HuH-7 (cell line): ENCODE data around the gene RALGAPA2.

Experiments used
- DNase-seq: peaks from one replicate; pipeline ENCODE4 v3.0.0; 2011; ENCODE audit warnings: low spot score

The RALGAPA2 gene

DNA sequence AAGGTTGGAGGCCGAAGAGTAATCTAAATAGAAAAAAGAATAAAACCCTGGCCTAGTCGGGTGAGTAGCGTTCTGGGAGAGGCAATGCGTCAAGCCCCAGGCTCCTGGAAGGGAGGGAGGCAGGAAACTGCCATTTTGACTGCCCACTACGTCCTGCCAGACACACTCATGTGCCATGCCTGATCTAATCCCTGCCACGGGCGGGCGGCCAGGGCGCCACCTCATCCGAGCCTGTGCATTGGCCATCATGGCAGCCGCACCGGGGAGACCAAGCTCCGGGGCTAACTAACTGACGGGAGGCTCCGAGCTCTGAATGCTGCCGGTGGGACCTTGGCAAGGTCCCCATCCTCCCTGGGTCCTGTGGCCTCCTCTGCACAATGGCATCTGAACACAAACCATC lies 275.8 kb downstream of the RALGAPA2 start:
- no peak for DNase-seq

- no peak for DNase-seq
Measured at GRCh38 chr20:20435453-20435852, 277.0 kb downstream of the RALGAPA2 start.

DNA sequence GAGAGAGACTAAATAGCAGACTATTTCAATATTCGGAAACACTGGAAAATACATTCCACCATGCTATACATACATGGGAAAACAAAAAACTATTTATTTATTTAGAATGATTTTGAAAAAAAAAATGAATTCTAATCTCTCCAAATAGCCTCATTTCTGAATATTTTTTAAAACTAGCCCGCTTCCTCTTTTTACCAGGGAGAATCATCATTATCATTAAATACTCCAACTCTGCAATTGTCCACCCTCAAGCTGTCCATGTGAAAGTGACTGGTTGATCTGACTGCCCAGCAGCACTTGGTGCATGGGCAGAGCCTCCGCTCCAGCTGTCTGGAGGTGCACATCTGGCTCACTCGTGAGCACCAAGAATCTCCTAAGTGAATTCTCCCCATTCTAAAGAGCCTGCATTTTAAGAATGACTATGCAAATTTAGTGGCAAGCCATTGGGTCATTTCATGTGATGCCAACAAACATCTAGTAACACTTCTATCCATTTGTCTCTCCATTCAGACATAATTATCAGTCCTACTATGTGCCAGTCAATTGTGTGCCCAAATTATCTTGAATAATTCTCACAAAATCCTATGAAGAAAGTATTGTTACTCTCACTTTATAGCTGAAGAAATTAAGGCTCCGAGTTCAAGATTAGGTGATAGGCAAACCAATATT lies 279.7 kb downstream of the RALGAPA2 start:
- no peak for DNase-seq

DNA sequence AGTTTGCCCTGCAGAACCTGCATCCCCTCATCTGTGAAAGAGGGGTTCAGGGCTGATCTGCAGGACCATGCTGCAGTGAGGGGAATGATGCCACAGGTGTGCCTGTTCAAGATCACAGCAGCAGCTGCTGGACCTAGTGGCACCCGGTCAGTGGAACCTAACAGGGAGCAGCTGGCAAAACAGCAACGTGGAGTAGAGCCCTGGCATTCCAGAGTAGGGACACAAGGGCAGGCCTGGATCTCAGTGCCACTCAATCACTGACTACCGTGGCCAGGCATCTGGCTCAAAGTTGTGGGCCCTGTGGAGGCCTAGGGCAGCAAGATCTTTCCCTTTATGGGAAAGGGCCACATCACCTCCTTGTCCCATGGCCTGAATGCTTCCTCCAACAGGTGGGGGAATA lies 282.4 kb downstream of the RALGAPA2 start:
- DNase-seq: no peak

DNA sequence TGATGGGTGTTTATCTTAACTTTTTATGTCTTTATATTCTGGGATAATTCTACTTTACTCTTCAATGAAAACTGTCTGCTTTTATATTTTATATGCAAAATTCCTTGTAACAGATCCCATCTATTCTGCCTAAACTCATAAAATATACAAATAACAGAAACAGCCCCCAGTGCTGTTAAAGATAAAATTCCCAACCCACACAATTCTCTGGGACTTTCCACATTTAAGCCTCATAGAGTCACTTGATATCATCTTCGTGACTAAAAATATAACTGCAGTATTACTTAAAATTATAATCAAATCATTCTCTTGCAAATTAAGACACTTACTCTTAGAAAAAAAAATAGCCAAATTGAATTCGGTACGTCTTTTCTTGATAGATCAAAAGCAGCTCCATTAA lies 284.4 kb downstream of the RALGAPA2 start:
- no peak for DNase-seq

DNA sequence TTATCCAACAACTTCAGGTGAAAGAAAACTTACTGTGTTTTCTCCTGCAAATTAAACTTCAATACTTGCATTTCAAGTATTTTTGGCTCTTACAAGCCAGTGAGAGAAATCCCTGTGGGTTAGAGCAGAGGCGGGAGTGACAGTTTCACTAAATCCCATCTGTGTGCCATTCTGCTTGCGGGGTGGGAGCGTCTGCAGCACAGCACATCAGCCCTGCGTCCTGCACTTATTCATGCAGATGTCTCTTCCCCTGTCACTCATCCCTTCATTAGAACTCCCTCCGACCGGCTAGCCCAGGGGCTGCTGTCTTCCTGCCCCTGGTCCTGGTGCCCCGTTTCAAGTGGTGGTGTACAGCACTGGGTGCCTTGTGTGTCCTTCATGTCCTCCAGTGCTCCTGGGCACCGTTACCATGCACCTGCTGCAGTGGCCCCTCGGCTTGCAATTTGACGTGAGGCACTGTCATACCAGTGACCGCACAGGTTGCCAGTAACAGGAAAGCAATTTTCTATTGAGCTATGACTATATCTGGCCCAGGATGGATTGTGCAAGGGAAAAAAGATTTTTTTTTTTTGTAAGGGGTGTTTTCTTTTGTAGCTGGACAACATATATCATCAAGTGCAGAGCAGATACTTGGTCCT lies 285.1 kb downstream of the RALGAPA2 start:
- DNase-seq: no peak

DNA sequence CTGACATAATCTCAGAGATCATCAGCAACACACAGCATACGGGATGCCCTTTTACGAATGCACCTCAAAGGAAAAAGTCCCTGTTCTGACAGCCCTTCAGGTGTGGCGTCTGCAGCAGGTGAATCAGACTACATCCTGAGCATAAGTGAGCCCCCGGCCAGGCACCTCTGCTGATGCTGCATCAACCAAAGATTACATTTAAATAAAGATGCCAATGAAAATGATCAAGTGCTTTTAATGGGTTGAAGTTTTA lies 285.9 kb downstream of the RALGAPA2 start:
- no peak for DNase-seq

DNA sequence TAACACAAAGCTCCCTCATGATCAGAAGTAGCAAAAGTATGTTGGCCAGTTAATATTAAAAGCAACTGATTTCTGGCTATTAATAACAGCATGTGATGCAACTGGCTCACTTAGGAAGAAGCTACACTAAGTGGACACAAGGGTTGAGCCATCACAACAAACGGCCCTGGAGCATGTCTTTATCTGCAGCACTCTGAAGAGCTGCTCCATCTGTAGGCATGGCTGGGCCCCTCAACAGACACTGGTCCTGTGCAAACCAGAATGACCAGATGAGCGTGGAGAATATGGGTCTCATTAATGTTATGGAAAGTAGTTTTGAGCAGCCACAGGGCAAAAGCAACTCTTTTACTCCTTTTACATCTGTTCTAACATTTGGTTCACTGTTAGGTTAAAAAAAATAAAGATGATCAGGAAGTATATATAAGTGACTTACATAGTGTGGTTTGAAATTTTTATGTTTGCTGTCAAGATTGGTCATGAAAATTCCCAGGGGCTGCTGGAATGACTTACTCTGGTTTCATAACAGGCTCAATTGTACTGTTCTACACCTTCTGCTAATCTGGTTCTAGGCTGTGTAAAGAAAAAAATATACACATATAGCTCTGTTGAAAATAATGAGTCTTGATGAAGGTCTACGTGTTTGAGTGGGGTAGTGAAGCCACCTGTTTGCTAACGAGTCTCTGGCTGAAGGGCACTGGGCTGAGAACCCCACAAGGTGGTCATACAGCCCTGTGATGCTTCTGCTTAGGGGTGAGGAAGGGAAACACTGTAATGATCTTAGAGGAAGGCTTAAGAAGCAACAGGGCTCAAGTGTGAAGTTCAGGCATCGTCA lies 286.4 kb downstream of the RALGAPA2 start:
- DNase-seq: no peak

DNA sequence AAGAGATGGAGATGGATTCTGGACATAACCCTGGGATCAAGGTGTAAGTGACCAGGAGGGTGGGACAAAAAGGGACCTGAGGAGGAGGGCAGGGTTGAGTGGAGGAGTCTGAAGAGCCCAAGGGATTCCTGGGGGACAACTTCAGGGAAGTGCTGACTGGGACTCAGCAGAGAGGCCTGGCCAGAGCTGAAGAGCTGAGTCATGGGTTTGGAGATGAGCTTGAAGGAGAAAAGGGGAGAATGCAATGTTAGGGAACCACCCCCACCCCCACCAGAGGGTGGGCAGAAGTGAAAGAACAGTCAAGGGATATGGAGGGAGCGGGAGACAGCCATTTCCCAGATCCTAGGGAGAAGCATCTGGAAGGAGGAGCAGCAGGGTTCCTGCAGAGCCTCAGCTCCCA lies 289.3 kb downstream of the RALGAPA2 start:
- no peak for DNase-seq

- no peak for DNase-seq
Measured at GRCh38 chr20:20417876-20418676, 294.4 kb downstream of the RALGAPA2 start.

- DNase-seq: no peak
Measured at GRCh38 chr20:20415321-20415720, 297.1 kb downstream of the RALGAPA2 start.

- DNase-seq: no peak
Measured at GRCh38 chr20:20414640-20415220, 297.7 kb downstream of the RALGAPA2 start.

GRCh38 chr20:20413810-20414281 lies 298.6 kb downstream of the RALGAPA2 start:
- no peak for DNase-seq

DNA sequence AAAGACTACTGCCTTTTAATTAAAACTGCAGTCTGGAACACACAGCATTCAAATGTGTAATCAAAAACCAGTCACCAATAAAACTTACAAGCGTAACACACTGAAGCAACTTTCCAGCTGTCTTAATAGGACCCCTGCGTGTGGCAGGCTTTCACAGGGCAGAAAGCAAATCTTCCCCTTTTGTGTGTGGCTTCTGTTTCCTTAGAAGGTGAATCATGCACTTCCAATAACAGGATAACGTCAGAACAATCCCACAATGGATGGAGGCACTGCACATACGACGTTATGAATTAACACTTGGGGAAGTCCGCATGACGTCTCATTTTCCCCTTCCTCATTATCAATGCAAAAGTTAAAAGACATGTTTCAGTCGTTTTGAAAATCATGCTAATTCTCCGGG lies 299.7 kb downstream of the RALGAPA2 start:
- no peak for DNase-seq

DNA sequence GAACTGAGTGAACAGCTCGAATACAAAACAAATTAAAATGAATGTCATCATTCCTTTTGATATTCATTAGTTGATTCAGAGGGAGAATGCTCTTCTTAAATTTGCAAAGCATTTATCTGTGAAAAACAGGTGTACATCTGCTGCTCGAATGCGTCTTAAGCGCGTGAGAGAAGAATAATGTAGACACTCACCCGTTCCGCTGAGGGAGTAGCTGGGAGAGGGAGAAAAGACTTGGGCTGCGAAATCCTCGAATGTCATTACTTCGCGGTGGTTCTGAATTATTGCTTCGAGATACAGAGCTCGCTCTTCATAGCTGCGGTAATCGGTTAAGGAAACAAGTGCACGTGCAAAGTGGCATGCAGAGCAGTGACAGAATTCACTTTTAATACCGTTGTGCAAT lies 300.6 kb downstream of the RALGAPA2 start:
- DNase-seq: no peak

GRCh38 chr20:20411402-20411801 lies 301.0 kb downstream of the RALGAPA2 start:
- DNase-seq: no peak

DNA sequence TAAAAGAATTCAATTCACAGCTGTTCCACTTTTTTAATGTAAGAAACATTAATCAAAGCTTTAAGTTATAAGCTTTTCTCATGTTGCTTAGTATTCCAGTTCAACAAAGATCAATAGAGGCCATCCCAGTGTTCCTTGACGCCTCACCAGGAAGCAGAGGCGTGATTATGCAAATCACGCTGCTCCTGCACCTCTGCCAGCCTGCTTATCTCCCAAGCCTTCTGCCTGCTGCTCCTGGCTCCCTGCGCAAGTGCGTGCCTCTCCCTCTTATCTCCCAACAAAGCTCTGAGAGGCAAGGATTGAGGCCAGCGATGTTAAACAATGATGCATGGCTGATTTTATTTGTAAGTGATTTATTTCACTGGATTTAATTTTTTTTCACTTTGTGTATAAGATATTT lies 301.8 kb downstream of the RALGAPA2 start:
- DNase-seq: no peak

DNA sequence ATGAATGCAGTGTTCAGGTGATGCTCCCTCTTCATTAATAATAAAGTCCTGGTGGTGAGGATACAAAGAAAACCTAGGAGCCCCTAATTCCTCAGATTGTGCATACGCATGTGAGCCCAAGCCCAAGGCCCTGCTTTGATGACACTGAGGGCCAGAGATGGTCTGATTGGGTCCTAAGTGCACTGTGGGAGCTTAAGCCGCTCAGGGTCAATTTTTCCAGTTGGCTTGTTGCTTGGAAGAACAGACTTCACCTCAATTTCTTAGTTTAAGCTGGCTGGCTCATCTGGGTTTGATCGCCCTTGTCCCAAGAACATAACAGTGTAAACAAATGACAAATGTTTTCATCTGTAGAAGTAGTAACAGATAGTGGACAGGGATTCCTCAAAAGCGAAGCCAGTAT lies 303.1 kb downstream of the RALGAPA2 start:
- no peak for DNase-seq

- peak; percentile 36 for DNase-seq
Measured at GRCh38 chr20:20407891-20408805, 304.3 kb downstream of the RALGAPA2 start.

GRCh38 chr20:20406306-20406705 lies 306.1 kb downstream of the RALGAPA2 start:
- DNase-seq: no peak

DNA sequence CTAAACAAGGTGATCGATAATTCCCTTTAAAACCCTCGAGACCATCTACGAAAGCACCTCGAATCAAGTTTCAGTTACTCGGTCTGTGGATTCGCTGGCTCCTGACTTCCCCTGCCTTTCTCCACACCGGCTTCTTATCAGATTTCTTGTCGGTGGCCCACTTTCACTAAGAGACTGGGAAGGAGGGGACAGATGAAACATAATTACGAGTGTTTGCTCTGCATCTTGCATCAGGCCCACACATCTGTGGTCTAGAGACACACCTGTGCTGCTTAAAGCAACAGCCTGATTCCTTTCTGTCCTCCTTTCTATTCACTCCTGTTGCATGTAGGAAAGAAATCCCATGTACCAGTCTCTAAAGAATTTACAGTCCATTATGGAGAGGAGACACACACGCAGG lies 306.8 kb downstream of the RALGAPA2 start:
- no peak for DNase-seq
